ENCODE measurements around the gene SUSD1.

The SUSD1 gene

DNA sequence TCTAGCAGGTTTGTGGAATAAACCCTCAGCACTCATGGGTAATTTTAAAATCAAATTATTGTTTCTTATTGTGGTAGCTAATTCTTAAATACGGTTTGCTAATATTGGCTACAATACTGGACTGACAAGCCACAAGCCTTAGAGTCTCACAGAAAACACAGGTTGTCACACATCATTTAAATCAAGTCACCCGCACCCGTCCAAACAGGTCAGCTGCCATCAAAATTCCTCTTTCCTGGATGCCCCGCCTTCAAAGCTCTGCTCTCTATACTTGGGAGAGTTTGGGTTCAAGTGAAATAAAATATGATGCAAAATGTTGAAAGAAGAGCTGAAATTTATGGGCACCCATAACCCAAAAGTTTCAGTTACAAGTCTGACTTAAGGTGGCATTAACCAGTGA lies 12.3 kb upstream of the SUSD1 start (continued):
- TF ChIP-seq, protein P1, sequence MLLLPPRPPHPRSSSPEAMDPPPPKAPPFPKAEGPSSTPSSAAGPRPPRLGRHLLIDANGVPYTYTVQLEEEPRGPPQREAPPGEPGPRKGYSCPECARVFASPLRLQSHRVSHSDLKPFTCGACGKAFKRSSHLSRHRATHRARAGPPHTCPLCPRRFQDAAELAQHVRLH (tag by site-specific recombination; IDR thresholded peaks at IDR 0.05) = no peak
- no peak for TF ChIP-seq ZNF792 (tag by site-specific recombination; IDR thresholded peaks at IDR 0.05)
- no peak for TF ChIP-seq ZBTB1 (tag by site-specific recombination; IDR thresholded peaks at IDR 0.05)
- TF ChIP-seq ZNF146 (tag by site-specific recombination; IDR thresholded peaks at IDR 0.05) = no peak
- TF ChIP-seq ZNF366 (tag by site-specific recombination; conservative IDR thresholded peaks at IDR 0.05) = no peak
- TF ChIP-seq ZNF830 (tag by site-specific recombination; IDR thresholded peaks at IDR 0.05; ENCODE audit: low read depth) = no peak

DNA sequence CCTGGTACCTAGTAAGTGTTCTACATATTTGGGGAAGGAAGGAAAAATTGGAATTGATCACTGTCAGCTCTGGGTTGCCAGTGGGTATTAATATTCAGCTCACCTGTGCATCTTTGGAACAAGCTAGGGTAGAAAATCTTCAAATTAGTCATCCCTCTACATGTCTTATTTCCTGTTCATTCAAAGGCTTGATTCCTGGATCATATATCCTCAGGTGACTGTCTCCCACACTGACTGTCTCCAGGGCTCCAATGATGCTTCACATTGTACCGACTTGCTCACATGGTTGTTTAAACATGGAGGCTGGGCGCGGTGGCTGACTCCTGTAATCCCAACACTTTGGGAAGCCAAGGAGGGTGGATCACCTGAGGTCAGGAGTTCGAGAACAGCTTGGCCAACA lies 11.6 kb upstream of the SUSD1 start:
- Histone ChIP-seq H3K4me1 (ENCODE audit: control insufficient read depth, insufficient read depth, low read length) (no peaks in the 10 kb centered on the region), H3K27ac (ENCODE audit: extremely low read depth, low read depth, low read length) (no peak overlapping the region), H3K9me3 (ENCODE audit: control insufficient read depth, insufficient read depth, low read depth, low read length) (no peaks in the 10 kb centered on the region), H3K36me3 (ENCODE audit: control insufficient read depth in 2 of 2, insufficient read depth in 1 of 2, low read length in 2 of 2) (no peaks in the 10 kb centered on the region), H3K4me3 (ENCODE audit: low read depth, low read length) (no peak overlapping the region)
- CTCF ChIA-PET = interaction anchor here (0.6 kb wide), 1 partner anchor 10 kb away, joined by 3 read pairs; no protein-coding TSS in a partner anchor
- TF ChIP-seq ZNF37A (tag by site-specific recombination; IDR thresholded peaks at IDR 0.05) (no peak), ZNF10 (tag by site-specific recombination; IDR thresholded peaks at IDR 0.05) (no peak), ZNF146 (tag by site-specific recombination; IDR thresholded peaks at IDR 0.05) (no peak), ZNF670 (tag by site-specific recombination; IDR thresholded peaks at IDR 0.05; ENCODE audit: low read depth) (no peak), ZNF114 (tag by site-specific recombination; IDR thresholded peaks at IDR 0.05) (no peak), ZNF155 (tag by site-specific recombination; IDR thresholded peaks at IDR 0.05) (no peak)
- POLR2A ChIA-PET = no interaction called here

DNA sequence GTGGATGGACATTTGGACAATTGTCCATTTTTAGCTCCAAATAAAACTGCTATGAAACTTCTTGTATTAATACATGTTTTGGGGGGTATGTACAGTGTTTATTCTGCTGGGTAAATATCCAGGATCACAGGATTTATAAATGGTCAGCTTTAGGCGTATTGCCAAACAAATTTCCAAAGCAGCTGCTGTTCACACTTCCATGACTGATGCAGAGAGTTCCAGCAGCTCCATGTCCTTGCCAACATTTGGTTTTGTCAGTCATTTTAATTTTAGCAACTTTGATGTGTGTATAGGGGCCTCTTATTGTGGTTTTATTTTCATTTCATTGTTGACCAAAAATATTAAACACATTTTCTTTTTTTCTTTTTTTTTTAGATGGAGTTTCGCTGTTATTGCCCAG lies 9.8 kb upstream of the SUSD1 start:
- H3K27ac ChIP-seq (ENCODE audit: extremely low read depth, low read depth, low read length) = no peak overlapping the region
- H3K4me3 ChIP-seq (ENCODE audit: low read depth, low read length) = no peak overlapping the region
- TF ChIP-seq, protein P2, sequence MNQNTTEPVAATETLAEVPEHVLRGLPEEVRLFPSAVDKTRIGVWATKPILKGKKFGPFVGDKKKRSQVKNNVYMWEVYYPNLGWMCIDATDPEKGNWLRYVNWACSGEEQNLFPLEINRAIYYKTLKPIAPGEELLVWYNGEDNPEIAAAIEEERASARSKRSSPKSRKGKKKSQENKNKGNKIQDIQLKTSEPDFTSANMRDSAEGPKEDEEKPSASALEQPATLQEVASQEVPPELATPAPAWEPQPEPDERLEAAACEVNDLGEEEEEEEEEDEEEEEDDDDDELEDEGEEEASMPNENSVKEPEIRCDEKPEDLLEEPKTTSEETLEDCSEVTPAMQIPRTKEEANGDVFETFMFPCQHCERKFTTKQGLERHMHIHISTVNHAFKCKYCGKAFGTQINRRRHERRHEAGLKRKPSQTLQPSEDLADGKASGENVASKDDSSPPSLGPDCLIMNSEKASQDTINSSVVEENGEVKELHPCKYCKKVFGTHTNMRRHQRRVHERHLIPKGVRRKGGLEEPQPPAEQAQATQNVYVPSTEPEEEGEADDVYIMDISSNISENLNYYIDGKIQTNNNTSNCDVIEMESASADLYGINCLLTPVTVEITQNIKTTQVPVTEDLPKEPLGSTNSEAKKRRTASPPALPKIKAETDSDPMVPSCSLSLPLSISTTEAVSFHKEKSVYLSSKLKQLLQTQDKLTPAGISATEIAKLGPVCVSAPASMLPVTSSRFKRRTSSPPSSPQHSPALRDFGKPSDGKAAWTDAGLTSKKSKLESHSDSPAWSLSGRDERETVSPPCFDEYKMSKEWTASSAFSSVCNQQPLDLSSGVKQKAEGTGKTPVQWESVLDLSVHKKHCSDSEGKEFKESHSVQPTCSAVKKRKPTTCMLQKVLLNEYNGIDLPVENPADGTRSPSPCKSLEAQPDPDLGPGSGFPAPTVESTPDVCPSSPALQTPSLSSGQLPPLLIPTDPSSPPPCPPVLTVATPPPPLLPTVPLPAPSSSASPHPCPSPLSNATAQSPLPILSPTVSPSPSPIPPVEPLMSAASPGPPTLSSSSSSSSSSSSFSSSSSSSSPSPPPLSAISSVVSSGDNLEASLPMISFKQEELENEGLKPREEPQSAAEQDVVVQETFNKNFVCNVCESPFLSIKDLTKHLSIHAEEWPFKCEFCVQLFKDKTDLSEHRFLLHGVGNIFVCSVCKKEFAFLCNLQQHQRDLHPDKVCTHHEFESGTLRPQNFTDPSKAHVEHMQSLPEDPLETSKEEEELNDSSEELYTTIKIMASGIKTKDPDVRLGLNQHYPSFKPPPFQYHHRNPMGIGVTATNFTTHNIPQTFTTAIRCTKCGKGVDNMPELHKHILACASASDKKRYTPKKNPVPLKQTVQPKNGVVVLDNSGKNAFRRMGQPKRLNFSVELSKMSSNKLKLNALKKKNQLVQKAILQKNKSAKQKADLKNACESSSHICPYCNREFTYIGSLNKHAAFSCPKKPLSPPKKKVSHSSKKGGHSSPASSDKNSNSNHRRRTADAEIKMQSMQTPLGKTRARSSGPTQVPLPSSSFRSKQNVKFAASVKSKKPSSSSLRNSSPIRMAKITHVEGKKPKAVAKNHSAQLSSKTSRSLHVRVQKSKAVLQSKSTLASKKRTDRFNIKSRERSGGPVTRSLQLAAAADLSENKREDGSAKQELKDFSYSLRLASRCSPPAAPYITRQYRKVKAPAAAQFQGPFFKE (tag by site-specific recombination; IDR thresholded peaks at IDR 0.05; ENCODE audit: borderline replicate concordance) = no peak
- no peak for TF ChIP-seq ZNF843 (tag by site-specific recombination; IDR thresholded peaks at IDR 0.05)
- no peak for TF ChIP-seq ZNF202 (tag by site-specific recombination; IDR thresholded peaks at IDR 0.05; ENCODE audit: borderline replicate concordance)
- TF ChIP-seq ZNF707 (tag by site-specific recombination; IDR thresholded peaks at IDR 0.05) = no peak
- no peak for TF ChIP-seq ZNF350 (tag by site-specific recombination; IDR thresholded peaks at IDR 0.05)
- no peak for TF ChIP-seq OSR2 (tag by site-specific recombination; IDR thresholded peaks at IDR 0.05)
- TF ChIP-seq TRIM28 (IDR thresholded peaks at IDR 0.05; ENCODE audit: borderline replicate concordance, low read length) = no peak
- TF ChIP-seq, protein P3, sequence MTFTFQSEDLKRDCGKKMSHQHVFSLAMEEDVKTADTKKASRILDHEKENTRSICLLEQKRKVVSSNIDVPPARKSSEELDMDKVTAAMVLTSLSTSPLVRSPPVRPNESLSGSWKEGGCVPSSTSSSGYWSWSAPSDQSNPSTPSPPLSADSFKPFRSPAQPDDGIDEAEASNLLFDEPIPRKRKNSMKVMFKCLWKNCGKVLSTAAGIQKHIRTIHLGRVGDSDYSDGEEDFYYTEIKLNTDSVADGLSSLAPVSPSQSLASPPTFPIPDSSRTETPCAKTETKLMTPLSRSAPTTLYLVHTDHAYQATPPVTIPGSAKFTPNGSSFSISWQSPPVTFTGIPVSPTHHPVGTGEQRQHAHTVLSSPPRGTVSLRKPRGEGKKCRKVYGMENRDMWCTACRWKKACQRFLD (tag by site-specific recombination; IDR thresholded peaks at IDR 0.05) = no peak
- no peak for TF ChIP-seq ZBTB20 (tag by site-specific recombination; IDR thresholded peaks at IDR 0.05)
- H3K9me3 ChIP-seq (ENCODE audit: control insufficient read depth, insufficient read depth, low read depth, low read length) = no peaks in the 10 kb centered on the region
- H3K4me1 ChIP-seq (ENCODE audit: control insufficient read depth, insufficient read depth, low read length) = no peaks in the 10 kb centered on the region
- ChIA-PET POLR2A (interaction anchor here (0.7 kb wide), 1 partner anchor 82 kb away, joined by 3 read pairs; no protein-coding TSS in a partner anchor), CTCF (interaction anchor here (0.6 kb wide), 2 partner anchors 20 to 174 kb away, joined by 3 to 4 read pairs; no protein-coding TSS in a partner anchor)
- H3K36me3 ChIP-seq (ENCODE audit: control insufficient read depth in 2 of 2, insufficient read depth in 1 of 2, low read length in 2 of 2) = no peaks in the 10 kb centered on the region

Measured in HEK293 (cell line).